Thymus (tissue), 11 donors: ENCODE data around the gene CD164L2. TPM values are rescaled to one million over a fixed set of nuclear protein-coding genes. Genes with fewer than 3 reads are reported as not detected.

Source experiments
- DNase-seq, 9 donors: peaks; one replicate each; pipeline ENCODE4 v3.0.0-alpha.2; 2013; ENCODE audit warnings: low spot score in 9 of 9, low read depth in 6 of 9, missing footprints in 1 of 9
- H3K27ac ChIP-seq, 2 donors: one replicate each; pipeline ENCODE4 v1.5.1; 2013; ENCODE audit warnings: control low read depth in 1 of 2, low read depth in 1 of 2, low read length in 1 of 2, mild to moderate bottlenecking in 1 of 2, moderate library complexity in 1 of 2
- H3K27me3 ChIP-seq, 2 donors: one replicate each; pipeline ENCODE4 v1.5.1; 2013; ENCODE audit warnings: low read length in 1 of 2; ENCODE audit not compliant: control insufficient read depth in 2 of 2, insufficient read depth in 1 of 2
- H3K36me3 ChIP-seq, 2 donors: one replicate each; pipeline ENCODE4 v1.5.1; 2013; ENCODE audit warnings: low read length in 1 of 2, mild to moderate bottlenecking in 1 of 2, moderate library complexity in 1 of 2; ENCODE audit not compliant: control insufficient read depth in 2 of 2, insufficient read depth in 2 of 2
- H3K4me1 ChIP-seq, 2 donors: one replicate each; pipeline ENCODE4 v1.5.1; 2013; ENCODE audit warnings: low read length in 2 of 2; ENCODE audit not compliant: control insufficient read depth in 2 of 2, insufficient read depth in 2 of 2
- H3K4me3 ChIP-seq, 2 donors: one replicate each; pipeline ENCODE4 v1.5.1; 2013; ENCODE audit warnings: low read length in 2 of 2, control low read depth in 1 of 2, mild to moderate bottlenecking in 1 of 2
- H3K9me3 ChIP-seq, 2 donors: one replicate each; pipeline ENCODE4 v1.5.1; 2013; ENCODE audit warnings: low read length in 1 of 2, mild to moderate bottlenecking in 1 of 2; ENCODE audit not compliant: control insufficient read depth in 2 of 2, insufficient read depth in 1 of 2
- WGBS: extraction: QIAGEN DNeasy Blood & Tissue Kit; methylation state at CpG from one replicate; pipeline ENCODE4 v1.1.7; 2013; 5-methylcytosine and 5-hydroxymethylcytosine counted together
- polyA plus RNA-seq: library from polyadenylated mRNA; stranded (reverse); fragments of 200-250 nt; gene quantifications from one replicate; pipeline ENCODE4 v1.2.3, GENCODE V29; 2013
- total RNA-seq: library from RNA; stranded (reverse); fragments of 120-200 nt; gene quantifications from one replicate; pipeline ENCODE4 v1.2.4, GENCODE V29; 2013
- donor health status: healthy.

CD164L2 gene
- total and polyA plus RNA-seq, 2 donors, result 0.05 to 2.4 TPM

DNA sequence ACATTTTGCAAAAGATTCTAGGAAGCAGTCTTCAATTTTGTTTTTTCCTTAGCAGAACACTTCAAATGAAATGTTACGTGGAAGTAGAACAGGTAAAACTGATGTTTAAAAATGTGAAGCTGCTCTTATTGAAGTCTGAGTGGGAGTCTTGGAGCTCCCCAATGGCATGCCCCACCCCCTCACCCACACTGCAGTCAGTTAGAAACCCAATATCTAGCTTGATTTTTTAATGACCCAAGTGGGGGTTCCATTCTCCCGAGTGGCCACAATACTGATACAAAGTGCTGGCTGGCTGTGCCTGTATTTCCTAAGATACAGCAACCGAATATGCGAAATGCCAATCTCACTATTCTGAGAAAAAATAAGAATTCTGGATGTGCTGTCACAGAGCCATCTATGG lies 40.6 kb upstream of the CD164L2 start:
- peaks cover 16 to 50% of the 10 kb centered on the region in 2 donors for H3K4me1 ChIP-seq
- WGBS, result 95% methylated on average over 4 of the region's 4 CpGs
- H3K36me3 ChIP-seq, result peaks cover 19 to 42% of the 10 kb centered on the region in 2 donors

DNA sequence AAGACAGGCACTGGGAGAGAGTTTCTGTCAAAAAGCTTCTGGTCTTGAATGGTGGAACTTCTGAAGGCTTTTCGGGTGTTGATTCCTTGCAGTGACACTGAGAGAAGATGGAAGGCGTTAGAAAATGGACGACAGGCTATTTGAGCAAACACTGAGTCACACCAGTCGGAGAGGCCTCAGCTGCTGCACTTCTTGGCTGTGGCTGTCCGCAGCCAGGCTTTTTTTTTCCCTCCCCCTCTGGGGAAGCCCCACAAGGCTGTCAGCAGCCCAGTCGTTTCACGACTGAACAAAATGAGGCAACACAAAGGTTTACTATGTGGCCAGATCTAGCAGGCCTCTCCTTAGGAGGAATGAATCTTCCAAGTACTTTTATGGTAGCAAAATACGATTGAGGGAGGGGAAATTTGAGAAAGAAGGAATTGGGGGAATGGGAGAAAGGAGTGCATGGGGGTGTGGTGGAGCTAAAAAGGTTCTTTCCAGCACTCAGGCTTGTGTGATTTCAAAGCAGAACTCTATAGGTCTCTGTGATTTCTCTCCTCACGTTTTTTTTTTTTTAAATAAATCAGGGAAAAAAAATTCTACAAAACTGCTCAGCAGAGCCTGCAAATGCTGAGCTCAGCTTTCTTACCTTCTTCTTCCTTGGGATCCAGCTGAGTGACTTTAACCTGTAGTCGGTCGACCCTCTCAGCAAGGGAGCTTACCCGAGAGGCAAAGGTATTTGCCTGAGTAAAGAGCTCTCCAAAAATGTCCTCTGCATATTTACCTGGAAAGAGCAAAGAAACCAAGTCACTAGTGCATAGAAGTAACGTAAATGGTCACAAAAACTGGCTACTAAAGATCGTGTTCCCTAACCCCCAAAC lies 35.4 kb upstream of the CD164L2 start:
- Histone ChIP-seq H3K4me3 (no peak overlapping the region), H3K36me3 (peaks cover 49 to 59% of the 10 kb centered on the region in 2 donors), H3K4me1 (peaks cover 0 to 53% of the 10 kb centered on the region in 2 donors), H3K27me3 (no peaks in the 10 kb centered on the region), H3K27ac (peak overlapping the region in 1 of 2 donors; percentile 84), H3K9me3 (no peaks in the 10 kb centered on the region)
- no peak for DNase-seq
- WGBS, result 91% methylated on average over 14 of the region's 14 CpGs

More for the DNA sequence above, 40.6 kb upstream of the CD164L2 start:
- H3K27me3 ChIP-seq, result no peaks in the 10 kb centered on the region
- H3K9me3 ChIP-seq, result no peaks in the 10 kb centered on the region
- no peak overlapping the region for H3K4me3 ChIP-seq
- no peak overlapping the region for H3K27ac ChIP-seq
- no peak for DNase-seq

DNA sequence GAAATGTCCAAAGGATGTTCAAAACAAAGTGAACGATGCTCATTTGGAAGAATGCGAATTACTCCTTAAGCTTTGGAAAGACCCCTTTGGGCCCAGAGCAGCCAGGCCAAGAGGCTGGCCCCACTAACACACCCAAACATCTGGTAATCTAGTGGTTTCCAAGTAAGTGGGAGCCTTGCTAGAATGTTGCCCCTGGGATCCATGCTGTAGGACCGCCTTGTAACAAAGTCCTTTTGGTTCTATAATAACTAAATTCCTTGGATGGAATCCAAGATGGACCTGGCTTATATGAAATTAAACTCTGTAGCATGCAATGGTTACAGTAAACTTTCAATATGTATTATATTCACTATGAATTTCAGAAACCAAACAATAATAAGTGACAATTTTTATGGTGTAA lies 34.6 kb upstream of the CD164L2 start:
- no peak for DNase-seq
- Histone ChIP-seq H3K27ac (peak overlapping the region; percentile 60 to 84), H3K36me3 (peaks cover 58 to 67% of the 10 kb centered on the region in 2 donors), H3K9me3 (no peaks in the 10 kb centered on the region), H3K4me1 (peaks cover 0 to 52% of the 10 kb centered on the region in 2 donors), H3K27me3 (no peaks in the 10 kb centered on the region), H3K4me3 (no peak overlapping the region)
- WGBS, result 95% methylated on average over 3 of the region's 3 CpGs

DNA sequence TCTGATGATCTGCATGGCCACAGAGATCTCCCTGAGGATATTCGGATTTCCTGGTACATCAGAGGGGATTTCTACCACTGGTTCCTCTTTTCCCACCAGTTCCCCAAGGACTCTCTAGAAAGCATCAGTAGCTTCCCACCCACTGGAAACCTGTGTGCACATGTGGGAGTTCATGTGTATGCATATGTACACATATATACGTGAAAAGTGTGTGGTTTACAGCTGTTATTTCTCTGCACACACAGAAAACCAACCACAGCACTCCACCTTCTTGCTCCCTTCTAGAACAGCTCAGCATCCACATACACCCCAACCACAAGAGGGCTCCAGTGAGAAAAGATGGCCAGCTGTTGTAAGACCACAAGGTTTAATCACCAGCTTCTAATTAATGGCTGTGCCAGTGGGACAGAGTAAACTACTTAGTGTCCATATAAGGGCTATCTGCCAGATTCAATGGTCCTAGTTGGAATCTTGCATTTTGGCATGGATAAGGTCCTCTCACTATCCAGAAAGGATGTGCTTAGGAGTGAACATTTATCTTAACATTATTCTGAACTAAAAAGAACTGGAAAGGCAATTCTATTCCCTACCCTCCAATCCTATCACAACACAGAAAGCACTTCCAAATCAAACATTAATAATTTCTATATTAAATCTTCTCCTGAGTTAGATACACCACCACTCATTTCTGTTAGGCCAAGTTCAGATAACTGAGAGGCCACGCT lies 33.4 kb upstream of the CD164L2 start:
- DNase-seq, result peak in 5 of 9 donors; percentile 63 to 86 (median 73)
- Histone ChIP-seq H3K27ac (peak overlapping the region in 1 of 2 donors; percentile 18), H3K4me3 (no peak overlapping the region), H3K4me1 (peaks cover 0 to 45% of the 10 kb centered on the region in 2 donors), H3K27me3 (no peaks in the 10 kb centered on the region), H3K36me3 (peaks cover 67 to 78% of the 10 kb centered on the region in 2 donors), H3K9me3 (no peaks in the 10 kb centered on the region)
- 64% methylated on average over 3 of the region's 3 CpGs for WGBS

GRCh38 chr1:27414091-27414490 lies 31.0 kb upstream of the CD164L2 start:
- peaks cover 85 to 97% of the 10 kb centered on the region in 2 donors for H3K36me3 ChIP-seq
- H3K4me3 ChIP-seq, result no peak overlapping the region
- H3K4me1 ChIP-seq, result peaks cover 0 to 35% of the 10 kb centered on the region in 2 donors
- no peaks in the 10 kb centered on the region for H3K27me3 ChIP-seq
- DNase-seq, result no peak
- peak overlapping the region in 1 of 2 donors; percentile 15 for H3K27ac ChIP-seq
- 97% methylated on average over 1 of the region's 1 CpG for WGBS
- H3K9me3 ChIP-seq, result no peaks in the 10 kb centered on the region

DNA sequence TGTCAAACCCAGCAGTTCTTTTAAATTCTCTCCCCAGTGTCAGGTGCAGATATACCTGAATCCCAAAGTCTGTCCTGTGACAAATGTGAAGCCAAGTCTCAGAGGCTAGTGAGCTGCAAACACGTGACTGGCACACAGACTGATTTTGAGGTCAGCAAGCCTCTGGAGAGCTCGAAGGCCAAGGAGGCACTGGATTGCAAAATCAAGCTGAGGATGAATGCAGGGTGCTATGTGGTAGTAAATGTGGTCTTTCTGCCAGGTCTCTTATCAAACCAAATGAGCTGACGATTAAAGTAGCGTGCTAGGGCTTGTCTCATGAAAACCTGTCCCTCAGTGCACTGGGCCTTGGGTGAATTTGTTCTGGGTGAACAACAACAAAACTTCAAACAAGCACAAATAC lies 29.9 kb upstream of the CD164L2 start:
- DNase-seq, result no peak
- 93% methylated on average over 4 of the region's 4 CpGs for WGBS
- H3K4me1 ChIP-seq, result peaks cover 0 to 27% of the 10 kb centered on the region in 2 donors
- H3K27ac ChIP-seq, result peak overlapping the region in 1 of 2 donors; percentile 42
- no peak overlapping the region for H3K4me3 ChIP-seq
- H3K9me3 ChIP-seq, result no peaks in the 10 kb centered on the region
- H3K27me3 ChIP-seq, result no peaks in the 10 kb centered on the region
- peaks cover 86 to 97% of the 10 kb centered on the region in 2 donors for H3K36me3 ChIP-seq

DNA sequence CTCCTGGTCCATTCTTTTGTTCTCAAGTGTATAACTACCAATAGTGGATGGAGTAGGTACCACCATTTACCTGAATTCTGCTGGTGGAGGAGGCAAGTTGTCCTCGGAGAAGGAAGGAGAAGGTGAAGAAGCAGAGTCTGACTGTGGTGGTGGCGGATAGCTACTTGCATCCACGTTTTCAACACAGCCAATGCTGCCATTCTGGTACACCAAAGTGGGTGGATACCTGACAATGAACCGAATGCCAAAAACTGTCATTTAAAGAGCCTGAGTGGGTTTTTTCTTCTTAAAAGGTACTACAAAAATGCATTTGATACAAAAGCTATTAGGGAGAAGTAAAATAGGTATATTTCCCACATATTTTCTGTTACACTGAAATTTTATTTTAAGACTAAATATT lies 29.4 kb upstream of the CD164L2 start:
- peaks cover 0 to 27% of the 10 kb centered on the region in 2 donors for H3K4me1 ChIP-seq
- H3K27ac ChIP-seq, result peak overlapping the region in 1 of 2 donors; percentile 18
- H3K27me3 ChIP-seq, result no peaks in the 10 kb centered on the region
- no peak overlapping the region for H3K4me3 ChIP-seq
- H3K36me3 ChIP-seq, result peaks cover 87 to 97% of the 10 kb centered on the region in 2 donors
- no peak for DNase-seq
- H3K9me3 ChIP-seq, result no peaks in the 10 kb centered on the region
- 96% methylated on average over 4 of the region's 4 CpGs for WGBS

GRCh38 chr1:27410709-27411108 lies 27.6 kb upstream of the CD164L2 start:
- Histone ChIP-seq H3K27ac (no peak overlapping the region), H3K4me3 (no peak overlapping the region), H3K36me3 (peaks cover 88 to 93% of the 10 kb centered on the region in 2 donors), H3K9me3 (no peaks in the 10 kb centered on the region), H3K27me3 (no peaks in the 10 kb centered on the region), H3K4me1 (peaks cover 0 to 25% of the 10 kb centered on the region in 2 donors)
- 90% methylated on average over 2 of the region's 2 CpGs for WGBS
- DNase-seq, result no peak

- 98% methylated on average over 11 of the region's 11 CpGs for WGBS
- Histone ChIP-seq H3K4me1 (peaks cover 2 to 27% of the 10 kb centered on the region in 2 donors), H3K4me3 (no peak overlapping the region), H3K36me3 (peaks cover 81 to 83% of the 10 kb centered on the region in 2 donors), H3K27ac (peak overlapping the region in 1 of 2 donors; percentile 5), H3K27me3 (no peaks in the 10 kb centered on the region), H3K9me3 (no peaks in the 10 kb centered on the region)
- no peak for DNase-seq
Observed at GRCh38 chr1:27409669-27410068, 26.5 kb upstream of the CD164L2 start.
